GM23338 (cell line): ENCODE results near the gene LRP4. TPM values are rescaled to one million over a fixed set of nuclear protein-coding genes. Genes with fewer than 3 reads are reported as not detected.

Experiments
- ATAC-seq: fragments of 200-7000 bp; cut with Tn5 transposase; 3 replicates; pipeline ENCODE4 v1.9.1; 2020
- DNase-seq: peaks from one replicate; pipeline ENCODE4 v3.0.0-alpha.2; 2015; ENCODE audit warnings: low spot score
- H2AFZ ChIP-seq: fragments of 200-600 bp; sonication (generic); 2 replicates; pipeline ENCODE4 v1.8.0; 2016; ENCODE audit warnings: antibody characterized with exemption, mild to moderate bottlenecking, moderate library complexity
- H3F3A ChIP-seq: fragments of 200-600 bp; sonication (generic); replicated peaks from 2 replicates; pipeline ENCODE4 v1.8.0; 2017; ENCODE audit warnings: antibody characterized with exemption, mixed run types, low read depth
- H3K27ac ChIP-seq: fragments of 200-600 bp; sonication (generic); 2 replicates; pipeline ENCODE4 v1.6.1; 2016; ENCODE audit warnings: low read depth
- H3K27me3 ChIP-seq: fragments of 200-600 bp; sonication (generic); 2 replicates; pipeline ENCODE4 v1.8.0; 2016; ENCODE audit warnings: mild to moderate bottlenecking, mixed run types, moderate library complexity; ENCODE audit not compliant: insufficient read depth
- H3K36me3 ChIP-seq: fragments of 200-600 bp; sonication (generic); 2 replicates; pipeline ENCODE4 v1.8.0; 2016; ENCODE audit warnings: mild to moderate bottlenecking; ENCODE audit not compliant: insufficient read depth
- H3K4me1 ChIP-seq: fragments of 200-600 bp; sonication (generic); 2 replicates; pipeline ENCODE4 v1.8.0; 2016; ENCODE audit warnings: mild to moderate bottlenecking, moderate library complexity; ENCODE audit not compliant: insufficient read depth
- H3K4me2 ChIP-seq: fragments of 200-600 bp; sonication (generic); 2 replicates; pipeline ENCODE4 v1.7.1; 2017; ENCODE audit warnings: mixed run types
- H3K4me3 ChIP-seq: fragments of 200-600 bp; sonication (generic); 2 replicates; pipeline ENCODE4 v1.6.1; 2016; ENCODE audit warnings: mixed run types
- H3K79me2 ChIP-seq: fragments of 200-600 bp; sonication (generic); replicated peaks from 2 replicates; pipeline ENCODE4 v1.8.0; 2017; ENCODE audit warnings: mild to moderate bottlenecking; ENCODE audit not compliant: insufficient read depth
- H3K9me2 ChIP-seq: fragments of 200-600 bp; sonication (generic); 2 replicates; pipeline ENCODE4 v1.8.0; 2017; ENCODE audit not compliant: insufficient read depth
- H4K20me1 ChIP-seq: fragments of 200-600 bp; sonication (generic); replicated peaks from 2 replicates; pipeline ENCODE4 v1.8.0; 2017; ENCODE audit warnings: mild to moderate bottlenecking; ENCODE audit not compliant: insufficient read depth
- H3K27ac Mint-ChIP-seq: 2 replicates; pipeline ENCODE4 v1.8.0; 2020; ENCODE audit warnings: inconsistent platforms, mild to moderate bottlenecking, moderate library complexity, mixed read lengths
- H3K27me3 Mint-ChIP-seq: 3 replicates; pipeline ENCODE4 v1.8.0; 2022; ENCODE audit warnings: low read depth, mild to moderate bottlenecking, moderate library complexity, mixed read lengths, inconsistent platforms; ENCODE audit not compliant: insufficient read depth, poor library complexity
- H3K36me3 Mint-ChIP-seq: 3 replicates; pipeline ENCODE4 v1.8.0; 2021; ENCODE audit warnings: low read depth, mild to moderate bottlenecking, inconsistent platforms, moderate library complexity, mixed read lengths
- H3K4me1 Mint-ChIP-seq: 3 replicates; pipeline ENCODE4 v1.8.0; 2020; ENCODE audit warnings: mild to moderate bottlenecking, inconsistent platforms, mixed read lengths
- H3K4me3 Mint-ChIP-seq: 3 replicates; pipeline ENCODE4 v1.8.0; 2021; ENCODE audit warnings: moderate library complexity, mild to moderate bottlenecking, inconsistent platforms, mixed read lengths
- H3K9me3 Mint-ChIP-seq: 3 replicates; pipeline ENCODE4 v1.8.0; 2020; ENCODE audit warnings: moderate library complexity, mild to moderate bottlenecking, inconsistent platforms, mixed read lengths
- EZH2 ChIP-seq: fragments of 200-600 bp; sonication (generic); IDR thresholded peaks from one replicate; pipeline ENCODE4 v1.8.0; 2017; ENCODE audit warnings: antibody characterized with exemption, mild to moderate bottlenecking, low read depth; ENCODE audit not compliant: unreplicated experiment
- EZH2phosphoT487 ChIP-seq: fragments of 200-600 bp; sonication (generic); IDR thresholded peaks from one replicate; pipeline ENCODE4 v1.8.1; 2018; ENCODE audit warnings: antibody characterized with exemption; ENCODE audit not compliant: unreplicated experiment
- JUNB ChIP-seq: IDR thresholded peaks from one replicate; pipeline ENCODE4 v1.6.1; 2016; ENCODE audit warnings: antibody characterized with exemption; ENCODE audit not compliant: unreplicated experiment
- NANOG ChIP-seq: IDR thresholded peaks from 2 replicates; pipeline ENCODE4 v1.6.1; 2016; ENCODE audit warnings: antibody characterized with exemption, borderline replicate concordance
- POLR2AphosphoS5 ChIP-seq: IDR thresholded peaks from 2 replicates; pipeline ENCODE4 v1.6.1; 2016; ENCODE audit warnings: antibody characterized with exemption, low read depth
- STAT1 ChIP-seq: IDR thresholded peaks from one replicate; pipeline ENCODE4 v1.6.1; 2016; ENCODE audit warnings: antibody characterized with exemption; ENCODE audit not compliant: unreplicated experiment
- ZNF114 ChIP-seq: fragments of 250-450 bp; sonication (Bioruptor Pico); IDR thresholded peaks from 2 replicates; pipeline ENCODE4 v1.5.0; 2020; ENCODE audit warnings: mild to moderate bottlenecking, moderate library complexity
- ZNF331 ChIP-seq: fragments of 250-450 bp; sonication (Bioruptor Pico); IDR thresholded peaks from 2 replicates; pipeline ENCODE4 v1.5.0; 2020; ENCODE audit warnings: low read depth, mild to moderate bottlenecking, moderate library complexity
- polyA plus RNA-seq: library from polyadenylated mRNA; unstranded; fragments of >200 nt; fragmentation: Nextera tagmentation; extraction: Ambion mirVana; gene quantifications from 2 replicates; pipeline ENCODE4 v1.2.1, GENCODE V29; 2016
- total RNA-seq: library from RNA; depleted of rRNA; stranded (reverse); fragments of >200 nt; shearing (Covaris generic); gene quantifications from 2 replicates; pipeline ENCODE4 v1.2.3, GENCODE V29; 2014
- TF ChIP-seq, protein P1 (sequence below), 2 experiments: fragments of 200-600 bp in 1 of 2; sonication (generic) in 1 of 2; conservative IDR thresholded peaks; 2 replicates each; pipeline versions ENCODE4 v1.5.1 to v1.6.1; 2016 to 2017; ENCODE audit warnings: antibody characterized with exemption in 2 of 2, low read depth in 2 of 2, mild to moderate bottlenecking in 2 of 2, moderate library complexity in 1 of 2
- TF ChIP-seq, protein P2 (sequence below): IDR thresholded peaks from 2 replicates; pipeline ENCODE4 v1.6.1; 2016; ENCODE audit warnings: antibody characterized with exemption
- TF ChIP-seq, protein P3 (sequence below): fragments of 250-450 bp; sonication (Bioruptor Pico); IDR thresholded peaks from 2 replicates; pipeline ENCODE4 v1.5.0; 2020; ENCODE audit warnings: mild to moderate bottlenecking, moderate library complexity
- TF ChIP-seq, protein P4 (sequence below): IDR thresholded peaks from one replicate; pipeline ENCODE4 v1.6.1; 2018; ENCODE audit warnings: antibody characterized with exemption; ENCODE audit not compliant: unreplicated experiment

The LRP4 gene
- total and polyA plus RNA-seq, 2 experiments from 2014 or later, result 6.0 to 18.4 TPM

DNA sequence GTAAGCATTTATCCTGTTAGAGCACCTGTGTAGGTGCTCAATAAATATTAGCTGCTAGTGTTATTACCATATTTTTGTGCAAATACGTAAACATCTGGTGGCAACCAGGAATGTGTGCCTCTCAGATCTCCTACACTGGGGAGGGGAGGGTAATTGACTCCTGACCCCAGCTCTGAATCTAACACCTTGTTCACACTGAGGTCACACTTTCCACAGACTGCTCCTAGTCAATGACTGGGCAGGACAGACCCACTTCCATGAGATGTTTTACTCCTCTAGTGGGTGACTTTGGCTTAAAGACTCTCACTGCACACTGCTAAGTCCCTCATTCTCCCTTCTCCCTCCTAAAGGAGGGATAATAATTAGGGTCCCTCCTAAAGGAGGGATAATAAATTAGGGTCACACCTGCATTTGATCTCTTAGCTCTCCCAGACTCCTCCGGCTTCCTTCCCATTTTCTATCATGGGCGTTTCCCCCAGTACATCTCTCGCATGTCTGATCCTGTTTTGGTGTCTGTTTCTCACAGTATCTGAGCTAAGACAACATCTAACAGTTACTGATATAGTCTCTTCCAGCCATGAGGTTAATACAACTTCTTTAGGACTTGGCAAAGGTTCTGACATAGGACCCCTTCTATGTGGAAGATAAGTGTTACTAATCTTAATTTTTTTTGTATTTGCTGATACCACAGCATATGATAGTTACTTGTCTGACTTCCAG, 26.2 kb upstream of the LRP4 start:
- peaks cover 4% of the 10 kb centered on the region; the same call in 1 of the 3 replicates for H3K4me1 Mint-ChIP-seq
- Histone ChIP-seq H3K27me3 (no peaks in the 10 kb centered on the region), H3K4me2 (no peak overlapping the region), H3K4me1 (no peaks in the 10 kb centered on the region), H3K27ac (no peak overlapping the region), H2AFZ (no peak overlapping the region), H3F3A (no peaks in the 10 kb centered on the region), H3K79me2 (0 out of 2 replicates have a peak, but pooled peaks cover 5% of the 10 kb centered on the region), H3K36me3 (0 out of 2 replicates have a peak, but pooled peaks cover 3% of the 10 kb centered on the region), H3K9me2 (no peaks in the 10 kb centered on the region), H4K20me1 (no peaks in the 10 kb centered on the region), H3K4me3 (no peak overlapping the region)
- TF ChIP-seq, protein P1, sequence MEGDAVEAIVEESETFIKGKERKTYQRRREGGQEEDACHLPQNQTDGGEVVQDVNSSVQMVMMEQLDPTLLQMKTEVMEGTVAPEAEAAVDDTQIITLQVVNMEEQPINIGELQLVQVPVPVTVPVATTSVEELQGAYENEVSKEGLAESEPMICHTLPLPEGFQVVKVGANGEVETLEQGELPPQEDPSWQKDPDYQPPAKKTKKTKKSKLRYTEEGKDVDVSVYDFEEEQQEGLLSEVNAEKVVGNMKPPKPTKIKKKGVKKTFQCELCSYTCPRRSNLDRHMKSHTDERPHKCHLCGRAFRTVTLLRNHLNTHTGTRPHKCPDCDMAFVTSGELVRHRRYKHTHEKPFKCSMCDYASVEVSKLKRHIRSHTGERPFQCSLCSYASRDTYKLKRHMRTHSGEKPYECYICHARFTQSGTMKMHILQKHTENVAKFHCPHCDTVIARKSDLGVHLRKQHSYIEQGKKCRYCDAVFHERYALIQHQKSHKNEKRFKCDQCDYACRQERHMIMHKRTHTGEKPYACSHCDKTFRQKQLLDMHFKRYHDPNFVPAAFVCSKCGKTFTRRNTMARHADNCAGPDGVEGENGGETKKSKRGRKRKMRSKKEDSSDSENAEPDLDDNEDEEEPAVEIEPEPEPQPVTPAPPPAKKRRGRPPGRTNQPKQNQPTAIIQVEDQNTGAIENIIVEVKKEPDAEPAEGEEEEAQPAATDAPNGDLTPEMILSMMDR (conservative IDR thresholded peaks at IDR 0.05; ENCODE audit: low read depth in 2 of 2), result no peak
- TF ChIP-seq, protein P2, sequence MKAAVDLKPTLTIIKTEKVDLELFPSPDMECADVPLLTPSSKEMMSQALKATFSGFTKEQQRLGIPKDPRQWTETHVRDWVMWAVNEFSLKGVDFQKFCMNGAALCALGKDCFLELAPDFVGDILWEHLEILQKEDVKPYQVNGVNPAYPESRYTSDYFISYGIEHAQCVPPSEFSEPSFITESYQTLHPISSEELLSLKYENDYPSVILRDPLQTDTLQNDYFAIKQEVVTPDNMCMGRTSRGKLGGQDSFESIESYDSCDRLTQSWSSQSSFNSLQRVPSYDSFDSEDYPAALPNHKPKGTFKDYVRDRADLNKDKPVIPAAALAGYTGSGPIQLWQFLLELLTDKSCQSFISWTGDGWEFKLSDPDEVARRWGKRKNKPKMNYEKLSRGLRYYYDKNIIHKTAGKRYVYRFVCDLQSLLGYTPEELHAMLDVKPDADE, result no peak
- TF ChIP-seq NANOG, result no peak
- no peak for TF ChIP-seq ZNF331 (CRISPR knock-in tag)
- TF ChIP-seq JUNB, result no peak
- no peak for TF ChIP-seq ZNF114 (CRISPR knock-in tag)
- no peak for TF ChIP-seq EZH2
- TF ChIP-seq STAT1, result no peak
- TF ChIP-seq, protein P3, sequence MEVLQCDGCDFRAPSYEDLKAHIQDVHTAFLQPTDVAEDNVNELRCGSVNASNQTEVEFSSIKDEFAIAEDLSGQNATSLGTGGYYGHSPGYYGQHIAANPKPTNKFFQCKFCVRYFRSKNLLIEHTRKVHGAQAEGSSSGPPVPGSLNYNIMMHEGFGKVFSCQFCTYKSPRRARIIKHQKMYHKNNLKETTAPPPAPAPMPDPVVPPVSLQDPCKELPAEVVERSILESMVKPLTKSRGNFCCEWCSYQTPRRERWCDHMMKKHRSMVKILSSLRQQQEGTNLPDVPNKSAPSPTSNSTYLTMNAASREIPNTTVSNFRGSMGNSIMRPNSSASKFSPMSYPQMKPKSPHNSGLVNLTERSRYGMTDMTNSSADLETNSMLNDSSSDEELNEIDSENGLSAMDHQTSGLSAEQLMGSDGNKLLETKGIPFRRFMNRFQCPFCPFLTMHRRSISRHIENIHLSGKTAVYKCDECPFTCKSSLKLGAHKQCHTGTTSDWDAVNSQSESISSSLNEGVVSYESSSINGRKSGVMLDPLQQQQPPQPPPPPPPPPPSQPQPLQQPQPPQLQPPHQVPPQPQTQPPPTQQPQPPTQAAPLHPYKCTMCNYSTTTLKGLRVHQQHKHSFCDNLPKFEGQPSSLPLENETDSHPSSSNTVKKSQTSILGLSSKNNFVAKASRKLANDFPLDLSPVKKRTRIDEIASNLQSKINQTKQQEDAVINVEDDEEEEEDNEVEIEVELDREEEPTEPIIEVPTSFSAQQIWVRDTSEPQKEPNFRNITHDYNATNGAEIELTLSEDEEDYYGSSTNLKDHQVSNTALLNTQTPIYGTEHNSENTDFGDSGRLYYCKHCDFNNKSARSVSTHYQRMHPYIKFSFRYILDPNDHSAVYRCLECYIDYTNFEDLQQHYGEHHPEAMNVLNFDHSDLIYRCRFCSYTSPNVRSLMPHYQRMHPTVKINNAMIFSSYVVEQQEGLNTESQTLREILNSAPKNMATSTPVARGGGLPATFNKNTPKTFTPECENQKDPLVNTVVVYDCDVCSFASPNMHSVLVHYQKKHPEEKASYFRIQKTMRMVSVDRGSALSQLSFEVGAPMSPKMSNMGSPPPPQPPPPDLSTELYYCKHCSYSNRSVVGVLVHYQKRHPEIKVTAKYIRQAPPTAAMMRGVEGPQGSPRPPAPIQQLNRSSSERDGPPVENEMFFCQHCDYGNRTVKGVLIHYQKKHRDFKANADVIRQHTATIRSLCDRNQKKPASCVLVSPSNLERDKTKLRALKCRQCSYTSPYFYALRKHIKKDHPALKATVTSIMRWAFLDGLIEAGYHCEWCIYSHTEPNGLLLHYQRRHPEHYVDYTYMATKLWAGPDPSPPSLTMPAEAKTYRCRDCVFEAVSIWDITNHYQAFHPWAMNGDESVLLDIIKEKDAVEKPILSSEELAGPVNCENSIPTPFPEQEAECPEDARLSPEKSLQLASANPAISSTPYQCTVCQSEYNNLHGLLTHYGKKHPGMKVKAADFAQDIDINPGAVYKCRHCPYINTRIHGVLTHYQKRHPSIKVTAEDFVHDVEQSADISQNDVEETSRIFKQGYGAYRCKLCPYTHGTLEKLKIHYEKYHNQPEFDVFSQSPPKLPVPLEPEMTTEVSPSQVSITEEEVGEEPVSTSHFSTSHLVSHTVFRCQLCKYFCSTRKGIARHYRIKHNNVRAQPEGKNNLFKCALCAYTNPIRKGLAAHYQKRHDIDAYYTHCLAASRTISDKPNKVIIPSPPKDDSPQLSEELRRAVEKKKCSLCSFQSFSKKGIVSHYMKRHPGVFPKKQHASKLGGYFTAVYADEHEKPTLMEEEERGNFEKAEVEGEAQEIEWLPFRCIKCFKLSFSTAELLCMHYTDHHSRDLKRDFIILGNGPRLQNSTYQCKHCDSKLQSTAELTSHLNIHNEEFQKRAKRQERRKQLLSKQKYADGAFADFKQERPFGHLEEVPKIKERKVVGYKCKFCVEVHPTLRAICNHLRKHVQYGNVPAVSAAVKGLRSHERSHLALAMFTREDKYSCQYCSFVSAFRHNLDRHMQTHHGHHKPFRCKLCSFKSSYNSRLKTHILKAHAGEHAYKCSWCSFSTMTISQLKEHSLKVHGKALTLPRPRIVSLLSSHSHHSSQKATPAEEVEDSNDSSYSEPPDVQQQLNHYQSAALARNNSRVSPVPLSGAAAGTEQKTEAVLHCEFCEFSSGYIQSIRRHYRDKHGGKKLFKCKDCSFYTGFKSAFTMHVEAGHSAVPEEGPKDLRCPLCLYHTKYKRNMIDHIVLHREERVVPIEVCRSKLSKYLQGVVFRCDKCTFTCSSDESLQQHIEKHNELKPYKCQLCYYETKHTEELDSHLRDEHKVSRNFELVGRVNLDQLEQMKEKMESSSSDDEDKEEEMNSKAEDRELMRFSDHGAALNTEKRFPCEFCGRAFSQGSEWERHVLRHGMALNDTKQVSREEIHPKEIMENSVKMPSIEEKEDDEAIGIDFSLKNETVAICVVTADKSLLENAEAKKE, result no peak
- TF ChIP-seq, protein P4, sequence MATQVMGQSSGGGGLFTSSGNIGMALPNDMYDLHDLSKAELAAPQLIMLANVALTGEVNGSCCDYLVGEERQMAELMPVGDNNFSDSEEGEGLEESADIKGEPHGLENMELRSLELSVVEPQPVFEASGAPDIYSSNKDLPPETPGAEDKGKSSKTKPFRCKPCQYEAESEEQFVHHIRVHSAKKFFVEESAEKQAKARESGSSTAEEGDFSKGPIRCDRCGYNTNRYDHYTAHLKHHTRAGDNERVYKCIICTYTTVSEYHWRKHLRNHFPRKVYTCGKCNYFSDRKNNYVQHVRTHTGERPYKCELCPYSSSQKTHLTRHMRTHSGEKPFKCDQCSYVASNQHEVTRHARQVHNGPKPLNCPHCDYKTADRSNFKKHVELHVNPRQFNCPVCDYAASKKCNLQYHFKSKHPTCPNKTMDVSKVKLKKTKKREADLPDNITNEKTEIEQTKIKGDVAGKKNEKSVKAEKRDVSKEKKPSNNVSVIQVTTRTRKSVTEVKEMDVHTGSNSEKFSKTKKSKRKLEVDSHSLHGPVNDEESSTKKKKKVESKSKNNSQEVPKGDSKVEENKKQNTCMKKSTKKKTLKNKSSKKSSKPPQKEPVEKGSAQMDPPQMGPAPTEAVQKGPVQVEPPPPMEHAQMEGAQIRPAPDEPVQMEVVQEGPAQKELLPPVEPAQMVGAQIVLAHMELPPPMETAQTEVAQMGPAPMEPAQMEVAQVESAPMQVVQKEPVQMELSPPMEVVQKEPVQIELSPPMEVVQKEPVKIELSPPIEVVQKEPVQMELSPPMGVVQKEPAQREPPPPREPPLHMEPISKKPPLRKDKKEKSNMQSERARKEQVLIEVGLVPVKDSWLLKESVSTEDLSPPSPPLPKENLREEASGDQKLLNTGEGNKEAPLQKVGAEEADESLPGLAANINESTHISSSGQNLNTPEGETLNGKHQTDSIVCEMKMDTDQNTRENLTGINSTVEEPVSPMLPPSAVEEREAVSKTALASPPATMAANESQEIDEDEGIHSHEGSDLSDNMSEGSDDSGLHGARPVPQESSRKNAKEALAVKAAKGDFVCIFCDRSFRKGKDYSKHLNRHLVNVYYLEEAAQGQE, result no peak
- no peak for TF ChIP-seq EZH2phosphoT487
- TF ChIP-seq POLR2AphosphoS5, result no peak
- H3K9me3 Mint-ChIP-seq, result no peaks in the 10 kb centered on the region; the same call in 2 of the 3 replicates
- ATAC-seq (no peak), DNase-seq (no peak)
- no peaks in the 10 kb centered on the region for H3K27me3 Mint-ChIP-seq
- H3K27ac Mint-ChIP-seq, result no peak overlapping the region
- H3K4me3 Mint-ChIP-seq, result no peak overlapping the region
- no peaks in the 10 kb centered on the region for H3K36me3 Mint-ChIP-seq
